Endothelial cell of umbilical vein (primary cell): ENCODE results near the gene NCAN. TPM values are rescaled to one million over a fixed set of nuclear protein-coding genes. Genes with fewer than 3 reads are reported as not detected.
A peak's percentile ranks its signal among the peaks of the same experiment; 100 is the strongest.

Experiments used
- BruUV-seq: library from RNA; stranded (reverse); fragments of 400-500 nt; replicated peaks from 2 replicates; lab custom pipeline; 2021; lab: Mats Ljungman, UMichigan
- CTCF ChIA-PET: fragments of 300-600, 350-600 bp; sonication (Branson Sonifier 250); formaldehyde crosslinking; loops from one replicate; lab custom pipeline; 2021; ENCODE audit warnings: antibody characterized with exemption, inconsistent platforms; lab: Charles Lee
- POLR2A ChIA-PET: fragments of 300-600, 350-600 bp; sonication (Branson Sonifier 250); formaldehyde crosslinking; loops from one replicate; lab custom pipeline; 2021; ENCODE audit warnings: antibody characterized with exemption, inconsistent platforms; lab: Charles Lee
- DNase-seq: peaks from one replicate; pipeline ENCODE4 v3.0.0-alpha.2; 2011; ENCODE audit warnings: low read depth, low spot score
- FAIRE-seq: peaks from 2 replicates; lab custom pipeline; 2011; peaks lifted over from hg19 to GRCh38; lab: Jason Lieb, UNC
- H2AFZ ChIP-seq: 2 replicates; pipeline ENCODE4 v1.6.0; 2012; ENCODE audit warnings: low read depth, low read length, control low read depth, inconsistent platforms
- H3K27ac ChIP-seq: 2 replicates; pipeline ENCODE4 v1.5.1; 2011; ENCODE audit warnings: low read depth, mild to moderate bottlenecking, control low read depth, low read length, moderate library complexity; ENCODE audit not compliant: insufficient read depth
- H3K27me3 ChIP-seq, 2 experiments: 2 replicates each; pipeline versions ENCODE4 v1.6.0 to v1.6.1; 2011; ENCODE audit warnings: low read length in 2 of 2, mixed read lengths in 1 of 2; ENCODE audit not compliant: control insufficient read depth in 2 of 2, insufficient read depth in 2 of 2
- H3K36me3 ChIP-seq, 2 experiments: 2 replicates in 1 of 2; 3 replicates in 1 of 2; pipeline ENCODE4 v1.5.1; 2011; ENCODE audit warnings: low read length in 2 of 2, mild to moderate bottlenecking in 1 of 2, moderate library complexity in 1 of 2; ENCODE audit not compliant: control insufficient read depth in 2 of 2, insufficient read depth in 2 of 2; ENCODE audit errors: extremely low read depth in 1 of 2
- H3K4me1 ChIP-seq: 3 replicates; pipeline ENCODE4 v1.5.1; 2011; ENCODE audit warnings: mild to moderate bottlenecking, low read length; ENCODE audit not compliant: control insufficient read depth, insufficient read depth; ENCODE audit errors: extremely low read depth
- H3K4me2 ChIP-seq: 2 replicates; pipeline ENCODE4 v1.6.1; 2011; ENCODE audit warnings: low read length, control low read depth, mixed read lengths; ENCODE audit not compliant: insufficient read depth
- H3K4me3 ChIP-seq, 3 experiments: fragments of 200-600 bp in 1 of 3; sonication (generic), shearing (Covaris generic) in 1 of 3; replicated peaks in 1 of 3; 2 replicates each; pipeline ENCODE4 v1.5.1; 2011 to 2016; ENCODE audit warnings: control low read depth in 3 of 3, low read length in 3 of 3, mild to moderate bottlenecking in 2 of 3, inconsistent platforms in 1 of 3, low read depth in 1 of 3, moderate library complexity in 1 of 3; ENCODE audit not compliant: insufficient read depth in 1 of 3
- H3K79me2 ChIP-seq: 2 replicates; pipeline ENCODE4 v1.6.0; 2012; ENCODE audit warnings: low read length, inconsistent platforms; ENCODE audit not compliant: control insufficient read depth, insufficient read depth
- H3K9ac ChIP-seq: replicated peaks from 2 replicates; pipeline ENCODE3; 2011; ENCODE audit warnings: low read length, control low read depth; ENCODE audit not compliant: insufficient read depth; ENCODE audit errors: extremely low read depth
- H3K9me1 ChIP-seq: replicated peaks from 3 replicates; pipeline ENCODE4 v1.6.0; 2011; ENCODE audit warnings: mild to moderate bottlenecking, low read length; ENCODE audit not compliant: control insufficient read depth, insufficient read depth; ENCODE audit errors: extremely low read depth
- H3K9me3 ChIP-seq: replicated peaks from 2 replicates; pipeline ENCODE4 v1.5.1; 2012; ENCODE audit warnings: low read length, inconsistent platforms; ENCODE audit not compliant: control insufficient read depth, insufficient read depth
- H4K20me1 ChIP-seq: replicated peaks from 2 replicates; pipeline ENCODE3; 2011; ENCODE audit warnings: mild to moderate bottlenecking, low read length; ENCODE audit not compliant: control insufficient read depth, insufficient read depth; ENCODE audit errors: extremely low read depth
- CTCF ChIP-seq, 2 donors: IDR thresholded peaks; 1 replicate in 1 of 2; 2 replicates in 1 of 2; pipeline ENCODE4 v1.5.1; 2011; ENCODE audit warnings: low read length in 2 of 2, mild to moderate bottlenecking in 2 of 2, moderate library complexity in 2 of 2, control low read depth in 1 of 2, inconsistent platforms in 1 of 2, low read depth in 1 of 2; ENCODE audit not compliant: insufficient read depth in 1 of 2; ENCODE audit errors: extremely low read depth in 1 of 2
- EZH2 ChIP-seq: IDR thresholded peaks from 2 replicates; pipeline ENCODE4 v1.6.1; 2012; ENCODE audit warnings: borderline replicate concordance, low read depth, mild to moderate bottlenecking, moderate library complexity, low read length, inconsistent platforms; ENCODE audit not compliant: severe bottlenecking
- FOS ChIP-seq: IDR thresholded peaks from 2 replicates; pipeline ENCODE4 v1.6.1; 2011; ENCODE audit warnings: mild to moderate bottlenecking, low read length, moderate library complexity, borderline replicate concordance; ENCODE audit not compliant: insufficient read depth
- GATA2 ChIP-seq: IDR thresholded peaks from 2 replicates; pipeline ENCODE4 v1.7.0; 2011; ENCODE audit warnings: low read depth, mild to moderate bottlenecking, moderate library complexity, mixed read lengths, low read length; ENCODE audit not compliant: insufficient read length, insufficient read depth
- MAX ChIP-seq: IDR thresholded peaks from 2 replicates; pipeline ENCODE4 v1.6.1; 2011; ENCODE audit not compliant: insufficient read depth, insufficient read length
- MYC ChIP-seq: IDR thresholded peaks from one replicate; pipeline ENCODE4 v1.6.1; 2011; ENCODE audit warnings: mild to moderate bottlenecking, low read depth, low read length
- POLR2A ChIP-seq: IDR thresholded peaks from 2 replicates; pipeline ENCODE4 v1.6.1; 2012; ENCODE audit warnings: low read depth, mild to moderate bottlenecking, control low read depth, low read length
- POLR2AphosphoS5 ChIP-seq: IDR thresholded peaks from 2 replicates; pipeline ENCODE4 v1.6.1; 2012; ENCODE audit warnings: low read depth, mild to moderate bottlenecking, control low read depth, low read length, moderate library complexity; ENCODE audit not compliant: insufficient read depth
- dilution Hi-C: fragments of 300-500 bp; cut with MboI; formaldehyde crosslinking; loops from one replicate; pipeline ENCODE4 v1.15.0; 2019; ENCODE audit warnings: low sequenced_read_pairs; ENCODE audit not compliant: extremely low pct_ligation_motif_present
- intact Hi-C: fragments of 100-400 bp; cut with micrococcal nuclease; formaldehyde crosslinking; loops from one replicate; pipeline ENCODE4 v1.10.0; 2022
- polyA plus RNA-seq, 4 experiments: library from polyadenylated mRNA; depleted of rRNA in 3 of 4; stranded (reverse) in 3 of 4; unstranded in 1 of 4; fragments of >200 nt; gene quantifications; 2 replicates each; pipeline versions ENCODE4 v1.2.1 to v1.2.3, GENCODE V29; 2011 to 2012; ENCODE audit warnings: missing spikeins in 1 of 4
- total RNA-seq: library from RNA; stranded (reverse); gene quantifications from 2 replicates; pipeline ENCODE4 v1.2.3, GENCODE V29; 2021

Gene NCAN
- total and polyA plus RNA-seq, 2 donors (not counting 3 experiments of a cell fraction or from before 2014, with no cell fraction given), result not detected

GRCh38 chr19:19191768-19192077 is 20.0 kb upstream of the NCAN start:
- dilution Hi-C loops (no loop called here), intact Hi-C loops (loop anchor here (1.0 to 10.0 kb wide), 4 partner anchors 12 to 293 kb away; partner anchors contain the start of genes MAU2, NR2C2AP and SUGP1)
- ChIA-PET POLR2A (no interaction called here), CTCF (interaction anchor here (2.4 to 2.9 kb wide), 2 partner anchors 11 to 151 kb away, joined by 12 to 13 read pairs; partner anchors contain the start of gene NR2C2AP)
- Histone ChIP-seq H2AFZ (peak overlapping the region; percentile 100), H3K79me2 (peaks cover 29% of the 10 kb centered on the region), H3K36me3 (peaks cover 0 to 3% of the 10 kb centered on the region in 2 experiments), H3K9me3 (no peaks in the 10 kb centered on the region), H3K9ac (peak overlapping the region; percentile 99), H3K4me1 (peaks cover 15% of the 10 kb centered on the region), H3K27ac (peak overlapping the region; percentile 98), H3K27me3 (no peaks in the 10 kb centered on the region), H3K4me3 (peak overlapping the region; percentile 78 to 100 (median 98)), H3K9me1 (no peaks in the 10 kb centered on the region), H4K20me1 (no peaks in the 10 kb centered on the region), H3K4me2 (peak overlapping the region; percentile 65)
- TSS peak; percentile 35 for BruUV-seq
- DNase-seq, result no peak
- no peak for FAIRE-seq
- TF ChIP-seq CTCF (IDR thresholded peaks at IDR 0.05; ENCODE audit: extremely low read depth in 1 of 2, insufficient read depth in 1 of 2, low read depth in 1 of 2, low read length in 2 of 2), result no peak

DNA sequence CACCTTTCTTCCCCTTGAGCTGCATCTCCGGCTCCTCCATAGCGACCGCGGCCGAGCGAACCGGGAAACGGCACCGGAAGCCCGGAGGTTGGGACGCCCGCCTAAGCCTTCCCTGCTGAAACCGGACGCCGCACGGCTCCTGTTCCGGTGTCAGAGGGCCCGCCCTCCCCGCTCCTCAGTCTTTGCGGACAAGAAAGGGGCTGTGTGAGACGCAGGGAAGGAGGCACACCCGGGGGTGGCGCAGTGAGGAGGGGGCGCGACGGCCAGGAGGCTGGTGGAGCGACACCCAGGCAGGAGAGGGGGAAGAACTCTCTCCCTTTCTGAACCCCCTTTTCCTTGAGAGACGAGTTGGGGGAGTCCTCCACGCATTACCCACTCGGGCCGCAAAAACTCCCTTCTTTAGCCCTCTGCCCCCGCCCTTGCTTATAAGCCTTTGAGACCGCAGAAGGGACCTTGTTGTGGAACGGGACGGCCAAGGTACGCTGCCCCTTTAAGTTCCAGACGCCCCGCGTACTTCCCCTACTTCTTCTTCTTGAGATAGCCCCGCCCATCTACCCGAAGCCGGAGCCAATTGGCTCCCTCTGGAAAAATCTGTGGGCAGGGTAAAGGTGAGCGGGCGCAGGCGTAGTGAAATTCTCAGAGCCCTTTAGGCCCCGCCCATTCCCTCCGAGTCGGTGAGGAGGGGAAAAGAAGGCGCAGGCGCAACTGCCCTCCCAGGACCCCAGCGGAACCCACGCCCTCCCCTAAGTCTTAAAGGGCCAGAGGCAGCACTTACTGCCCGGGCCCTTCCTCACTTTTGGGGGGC is 19.5 kb upstream of the NCAN start, which contains the start of the genes BORCS8 and RFXANK:
TSS of gene BORCS8 (minus strand) at position 75 of the 805 bp plus-strand sequence. CDS start at position 40, 35 bp downstream.
TSS of gene RFXANK (plus strand) at position 181 of the 805 bp plus-strand sequence. CDS start 1,689 bp downstream, outside the sequence.
- CTCF ChIA-PET, result interaction anchor here (0.7 to 2.9 kb wide), 3 partner anchors 10 to 151 kb away, joined by 4 to 13 read pairs (median 12); partner anchors contain the start of gene NR2C2AP
- Histone ChIP-seq H3K9me3 (no peaks in the 10 kb centered on the region), H3K27ac (peak within 1 kb of the TSS; percentile 98), H3K27me3 (no peaks in the 10 kb centered on the region), H2AFZ (peak within 1 kb of the TSS; percentile 100), H3K4me2 (peak within 1 kb of the TSS; percentile 89), H3K9ac (peak within 1 kb of the TSS; percentile 99), H3K4me1 (peaks cover 15% of the 10 kb centered on the region), H3K36me3 (peaks cover 0 to 8% of the 10 kb centered on the region in 2 experiments), H3K4me3 (peak within 1 kb of the TSS; percentile 78 to 100 (median 98)), H3K79me2 (peaks cover 29% of the 10 kb centered on the region), H3K9me1 (no peaks in the 10 kb centered on the region), H4K20me1 (no peaks in the 10 kb centered on the region)
- intact Hi-C loops (loop anchor here (1.0 to 10.0 kb wide), 4 partner anchors 11 to 293 kb away; partner anchors contain the start of genes MAU2, NR2C2AP and SUGP1), dilution Hi-C loops (no loop called here)
- DNase-seq (peak; percentile 100), FAIRE-seq (peak; percentile 99)
- no peak for TF ChIP-seq MAX
- TF ChIP-seq MYC, result no peak
- peak; percentile 72 for TF ChIP-seq POLR2AphosphoS5
- TF ChIP-seq POLR2A, result peak; percentile 52
- TF ChIP-seq CTCF (IDR thresholded peaks at IDR 0.05; ENCODE audit: extremely low read depth in 1 of 2, insufficient read depth in 1 of 2, low read depth in 1 of 2, low read length in 2 of 2), result no peak
- no peak for TF ChIP-seq GATA2
- TF ChIP-seq EZH2, result no peak
- TF ChIP-seq FOS, result no peak
- POLR2A ChIA-PET, result interaction anchor here (0.6 to 1.1 kb wide), 3 partner anchors 8 to 630 kb away, joined by 3 to 6 read pairs (median 5); no protein-coding TSS in a partner anchor
- BruUV-seq, result no TSS peak
